Measurements from ENCODE around the gene CALN1.

Gene CALN1

GRCh38 chr7:71817916-71818315 lies 594.2 kb downstream of the CALN1 start:
- Mint-ChIP-seq H3K27me3 (ENCODE audit: low read depth) (no peaks in the 10 kb centered on the region), H3K27ac (no peak overlapping the region), H3K9me3 (peaks cover 30% of the 10 kb centered on the region), H3K4me3 (no peak overlapping the region), H3K4me1 (ENCODE audit: low read depth) (no peaks in the 10 kb centered on the region), H3K36me3 (ENCODE audit: low read depth) (no peaks in the 10 kb centered on the region)
- no peak for DNase-seq (ENCODE audit: low spot score)

DNA sequence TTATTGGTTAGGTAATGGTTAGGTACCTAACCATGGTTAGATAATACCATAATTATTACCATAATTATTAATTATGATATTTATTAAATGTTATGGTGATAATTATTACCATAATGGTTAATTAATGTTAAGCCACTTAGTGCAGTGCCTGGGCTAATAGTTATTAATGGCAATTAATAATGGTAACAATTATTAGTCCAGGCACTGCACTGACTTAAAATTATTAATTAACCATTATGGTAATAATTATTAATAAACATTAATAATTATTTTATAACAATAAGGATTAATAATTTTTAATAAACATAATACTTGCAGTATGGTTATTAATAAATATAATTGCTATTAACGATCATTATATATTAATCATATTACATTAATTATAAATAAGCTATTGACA lies 604.0 kb downstream of the CALN1 start:
- no peak overlapping the region for H3K27ac Mint-ChIP-seq
- H3K4me1 Mint-ChIP-seq (ENCODE audit: low read depth) = no peaks in the 10 kb centered on the region
- no peaks in the 10 kb centered on the region for H3K36me3 Mint-ChIP-seq (ENCODE audit: low read depth)
- DNase-seq (ENCODE audit: low spot score) = no peak
- H3K27me3 Mint-ChIP-seq (ENCODE audit: low read depth) = no peaks in the 10 kb centered on the region
- H3K9me3 Mint-ChIP-seq = peaks cover 25% of the 10 kb centered on the region
- H3K4me3 Mint-ChIP-seq = no peak overlapping the region

DNA sequence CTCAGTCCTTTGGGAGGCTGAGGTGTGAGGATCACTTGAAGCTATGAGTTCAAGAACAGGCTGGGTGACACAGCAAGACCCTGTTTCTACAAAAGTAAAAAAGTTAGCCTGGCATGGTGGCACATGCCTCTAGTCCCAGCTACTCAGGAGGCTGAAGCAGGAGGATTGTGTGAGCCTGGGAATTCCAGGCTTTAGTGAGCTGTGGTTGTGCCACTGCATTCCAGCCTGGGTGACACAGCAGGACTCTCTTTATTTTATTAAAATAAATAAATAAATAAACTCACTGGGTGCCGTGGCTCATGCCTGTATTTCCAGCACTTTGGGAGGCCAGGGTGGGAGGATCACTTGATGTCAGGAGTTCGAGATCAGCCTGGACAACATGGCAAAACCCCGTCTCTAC lies 607.9 kb downstream of the CALN1 start:
- peaks cover 32% of the 10 kb centered on the region for H3K9me3 Mint-ChIP-seq

GRCh38 chr7:71801976-71802375 lies 610.2 kb downstream of the CALN1 start:
- Mint-ChIP-seq H3K27me3 (ENCODE audit: low read depth) (no peaks in the 10 kb centered on the region), H3K9me3 (peaks cover 33% of the 10 kb centered on the region), H3K4me1 (ENCODE audit: low read depth) (no peaks in the 10 kb centered on the region), H3K4me3 (no peak overlapping the region), H3K36me3 (ENCODE audit: low read depth) (no peaks in the 10 kb centered on the region), H3K27ac (no peak overlapping the region)
- no peak for DNase-seq (ENCODE audit: low spot score)

More for the DNA sequence above, 607.9 kb downstream of the CALN1 start:
- DNase-seq (ENCODE audit: low spot score) = no peak
- H3K36me3 Mint-ChIP-seq (ENCODE audit: low read depth) = no peaks in the 10 kb centered on the region
- no peaks in the 10 kb centered on the region for H3K27me3 Mint-ChIP-seq (ENCODE audit: low read depth)
- no peak overlapping the region for H3K4me3 Mint-ChIP-seq
- no peak overlapping the region for H3K27ac Mint-ChIP-seq
- H3K4me1 Mint-ChIP-seq (ENCODE audit: low read depth) = no peaks in the 10 kb centered on the region

- H3K9me3 Mint-ChIP-seq = peaks cover 30% of the 10 kb centered on the region
- no peaks in the 10 kb centered on the region for H3K27me3 Mint-ChIP-seq (ENCODE audit: low read depth)
- H3K27ac Mint-ChIP-seq = no peak overlapping the region
- no peak overlapping the region for H3K4me3 Mint-ChIP-seq
- no peaks in the 10 kb centered on the region for H3K4me1 Mint-ChIP-seq (ENCODE audit: low read depth)
- H3K36me3 Mint-ChIP-seq (ENCODE audit: low read depth) = no peaks in the 10 kb centered on the region
- no peak for DNase-seq (ENCODE audit: low spot score)
Measured at GRCh38 chr7:71800321-71800720, 611.8 kb downstream of the CALN1 start.

DNA sequence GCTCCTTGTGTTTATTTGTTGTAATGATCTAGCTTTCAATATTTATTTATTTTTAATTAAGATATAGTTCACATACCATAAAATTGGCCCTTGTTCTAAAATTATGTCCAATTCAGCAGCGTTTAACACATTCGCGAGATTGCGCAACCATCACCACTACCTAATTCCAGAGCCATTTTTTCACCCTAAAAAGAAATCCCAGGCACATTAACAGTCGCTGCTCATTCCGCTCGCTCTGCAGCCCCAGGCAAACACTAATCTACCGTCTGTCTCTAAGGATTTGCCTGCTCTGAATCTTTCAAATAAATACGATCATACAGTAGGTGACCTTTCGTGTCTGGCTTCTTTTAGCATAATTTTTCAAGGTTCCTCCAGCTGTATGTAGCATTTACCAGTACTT lies 616.7 kb downstream of the CALN1 start:
- no peak overlapping the region for H3K4me3 Mint-ChIP-seq
- H3K27me3 Mint-ChIP-seq (ENCODE audit: low read depth) = no peaks in the 10 kb centered on the region
- H3K36me3 Mint-ChIP-seq (ENCODE audit: low read depth) = no peaks in the 10 kb centered on the region
- H3K9me3 Mint-ChIP-seq = peaks cover 44% of the 10 kb centered on the region
- H3K27ac Mint-ChIP-seq = no peak overlapping the region
- DNase-seq (ENCODE audit: low spot score) = no peak
- H3K4me1 Mint-ChIP-seq (ENCODE audit: low read depth) = no peaks in the 10 kb centered on the region

GRCh38 chr7:71793251-71793650 lies 618.9 kb downstream of the CALN1 start:
- H3K36me3 Mint-ChIP-seq (ENCODE audit: low read depth) = no peaks in the 10 kb centered on the region
- no peak overlapping the region for H3K27ac Mint-ChIP-seq
- H3K27me3 Mint-ChIP-seq (ENCODE audit: low read depth) = no peaks in the 10 kb centered on the region
- no peak for DNase-seq (ENCODE audit: low spot score)
- no peaks in the 10 kb centered on the region for H3K4me1 Mint-ChIP-seq (ENCODE audit: low read depth)
- H3K4me3 Mint-ChIP-seq = no peak overlapping the region
- peaks cover 50% of the 10 kb centered on the region for H3K9me3 Mint-ChIP-seq

- H3K4me1 Mint-ChIP-seq (ENCODE audit: low read depth) = no peaks in the 10 kb centered on the region
- H3K27me3 Mint-ChIP-seq (ENCODE audit: low read depth) = no peaks in the 10 kb centered on the region
- DNase-seq (ENCODE audit: low spot score) = no peak
- no peak overlapping the region for H3K4me3 Mint-ChIP-seq
- no peak overlapping the region for H3K27ac Mint-ChIP-seq
- peaks cover 53% of the 10 kb centered on the region for H3K9me3 Mint-ChIP-seq
- no peaks in the 10 kb centered on the region for H3K36me3 Mint-ChIP-seq (ENCODE audit: low read depth)
Measured at GRCh38 chr7:71787513-71787912, 624.6 kb downstream of the CALN1 start.

GRCh38 chr7:71785216-71785615 lies 626.9 kb downstream of the CALN1 start:
- H3K4me3 Mint-ChIP-seq = no peak overlapping the region
- DNase-seq (ENCODE audit: low spot score) = no peak
- no peak overlapping the region for H3K27ac Mint-ChIP-seq
- H3K4me1 Mint-ChIP-seq (ENCODE audit: low read depth) = no peaks in the 10 kb centered on the region
- no peaks in the 10 kb centered on the region for H3K27me3 Mint-ChIP-seq (ENCODE audit: low read depth)
- H3K36me3 Mint-ChIP-seq (ENCODE audit: low read depth) = no peaks in the 10 kb centered on the region
- H3K9me3 Mint-ChIP-seq = peaks cover 45% of the 10 kb centered on the region

DNA sequence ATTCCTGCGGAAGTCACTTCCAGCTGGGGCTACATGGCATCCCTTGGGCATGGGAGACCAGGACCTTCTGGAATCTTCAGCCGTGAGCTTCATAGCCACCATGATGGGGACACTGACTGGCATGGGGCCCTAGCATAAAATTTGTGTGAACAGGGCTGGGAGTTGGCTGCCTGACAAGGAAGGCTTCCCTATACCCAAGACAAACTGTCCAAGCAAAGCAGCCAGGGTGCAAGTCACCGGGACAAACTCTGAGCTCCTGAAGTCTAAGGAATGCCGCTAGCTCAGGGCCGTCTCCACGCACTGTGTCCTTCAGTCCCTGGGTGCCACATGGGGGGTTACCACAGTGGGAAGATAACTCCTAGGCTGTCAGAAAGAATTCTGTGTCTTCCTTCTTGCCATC lies 627.4 kb downstream of the CALN1 start:
- H3K36me3 Mint-ChIP-seq (ENCODE audit: low read depth) = no peaks in the 10 kb centered on the region
- H3K4me3 Mint-ChIP-seq = no peak overlapping the region
- H3K27me3 Mint-ChIP-seq (ENCODE audit: low read depth) = no peaks in the 10 kb centered on the region

DNA sequence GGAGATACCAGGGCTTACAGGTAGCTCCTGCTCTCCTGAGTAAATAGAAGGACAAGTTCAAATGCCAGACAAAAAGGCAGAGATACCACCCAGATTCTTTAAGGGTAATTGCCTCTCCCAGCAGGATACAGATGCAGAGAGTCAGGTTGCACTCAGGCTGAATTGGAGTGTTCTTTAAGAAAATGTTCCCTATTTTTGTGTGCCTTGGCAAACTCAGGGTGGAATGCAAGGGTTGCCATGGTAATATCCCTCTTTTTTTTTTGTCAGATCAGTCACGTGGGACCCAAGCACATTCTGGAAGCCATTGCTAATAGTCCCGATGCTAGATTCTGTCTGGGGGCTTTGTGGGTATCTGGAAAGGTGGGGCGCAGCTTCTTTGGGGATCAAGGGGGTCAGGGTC lies 628.0 kb downstream of the CALN1 start:
- no peak overlapping the region for H3K4me3 Mint-ChIP-seq
- H3K9me3 Mint-ChIP-seq = peaks cover 39% of the 10 kb centered on the region
- H3K27me3 Mint-ChIP-seq (ENCODE audit: low read depth) = no peaks in the 10 kb centered on the region
- H3K4me1 Mint-ChIP-seq (ENCODE audit: low read depth) = no peaks in the 10 kb centered on the region
- H3K27ac Mint-ChIP-seq = no peak overlapping the region
- DNase-seq (ENCODE audit: low spot score) = no peak
- no peaks in the 10 kb centered on the region for H3K36me3 Mint-ChIP-seq (ENCODE audit: low read depth)

More for the DNA sequence above, 627.4 kb downstream of the CALN1 start:
- no peak for DNase-seq (ENCODE audit: low spot score)
- Mint-ChIP-seq H3K9me3 (peaks cover 41% of the 10 kb centered on the region), H3K27ac (no peak overlapping the region), H3K4me1 (ENCODE audit: low read depth) (no peaks in the 10 kb centered on the region)

- Mint-ChIP-seq H3K4me1 (ENCODE audit: low read depth) (no peaks in the 10 kb centered on the region), H3K4me3 (no peak overlapping the region), H3K9me3 (peaks cover 40% of the 10 kb centered on the region), H3K36me3 (ENCODE audit: low read depth) (no peaks in the 10 kb centered on the region), H3K27ac (no peak overlapping the region), H3K27me3 (ENCODE audit: low read depth) (no peaks in the 10 kb centered on the region)
- no peak for DNase-seq (ENCODE audit: low spot score)
Measured at GRCh38 chr7:71783779-71784178, 628.4 kb downstream of the CALN1 start.

DNA sequence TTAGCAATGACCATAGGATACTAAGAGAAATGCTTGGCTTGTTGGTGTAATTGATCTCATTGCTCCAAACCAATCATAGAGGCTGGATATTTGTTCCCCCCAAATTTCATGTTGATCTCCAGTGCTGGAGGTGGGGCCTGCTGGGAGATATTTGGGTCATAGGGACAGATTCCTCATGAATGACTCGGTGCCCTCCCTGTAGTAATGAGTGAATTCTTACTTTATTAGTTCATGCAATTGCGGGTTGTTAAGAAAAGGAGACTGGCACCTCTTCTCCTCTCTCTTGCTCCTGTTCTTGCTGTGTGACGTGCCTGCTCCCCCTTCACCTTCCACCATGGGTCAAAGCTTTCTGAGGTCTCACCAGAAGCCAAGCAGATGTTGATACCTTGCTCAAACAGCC lies 630.1 kb downstream of the CALN1 start:
- Mint-ChIP-seq H3K9me3 (peaks cover 33% of the 10 kb centered on the region), H3K4me1 (ENCODE audit: low read depth) (no peaks in the 10 kb centered on the region), H3K4me3 (no peak overlapping the region), H3K27me3 (ENCODE audit: low read depth) (no peaks in the 10 kb centered on the region), H3K36me3 (ENCODE audit: low read depth) (no peaks in the 10 kb centered on the region), H3K27ac (no peak overlapping the region)
- no peak for DNase-seq (ENCODE audit: low spot score)

- DNase-seq (ENCODE audit: low spot score) = no peak
- Mint-ChIP-seq H3K4me1 (ENCODE audit: low read depth) (no peaks in the 10 kb centered on the region), H3K36me3 (ENCODE audit: low read depth) (no peaks in the 10 kb centered on the region), H3K27ac (no peak overlapping the region), H3K9me3 (peaks cover 16% of the 10 kb centered on the region), H3K4me3 (no peak overlapping the region), H3K27me3 (ENCODE audit: low read depth) (no peaks in the 10 kb centered on the region)
Measured at GRCh38 chr7:71780282-71780681, 631.9 kb downstream of the CALN1 start.

DNA sequence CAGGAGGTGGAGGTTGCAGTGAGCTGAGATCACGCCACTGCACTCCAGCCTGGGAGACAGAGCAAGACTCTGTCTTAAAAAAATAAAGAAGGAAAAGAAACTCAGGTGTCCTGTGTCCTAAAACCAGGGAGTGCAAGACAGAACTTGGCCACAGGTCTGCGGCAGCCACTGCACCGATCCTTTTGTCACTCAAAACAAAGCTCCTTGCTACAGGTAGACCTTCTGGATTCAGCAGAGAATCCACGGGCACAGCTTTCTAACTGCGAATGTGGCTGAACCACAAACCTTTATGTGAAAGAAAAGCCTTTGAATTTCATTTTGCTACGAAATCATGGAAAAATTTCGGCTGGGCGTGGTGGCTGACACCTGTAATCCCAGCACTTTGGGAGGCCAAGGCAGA lies 634.9 kb downstream of the CALN1 start:
- Mint-ChIP-seq H3K9me3 (peaks cover 16% of the 10 kb centered on the region), H3K36me3 (ENCODE audit: low read depth) (no peaks in the 10 kb centered on the region), H3K27me3 (ENCODE audit: low read depth) (no peaks in the 10 kb centered on the region), H3K27ac (no peak overlapping the region), H3K4me1 (ENCODE audit: low read depth) (no peaks in the 10 kb centered on the region), H3K4me3 (no peak overlapping the region)
- no peak for DNase-seq (ENCODE audit: low spot score)

All from T-helper 2 cell treated with Interferon-gamma antibody and Interleukin-4, amounts not matched to agents 5 μg/mL and 100 μg/mL, for 36 hours (primary cell).